ENCODE measurements around the gene COLEC12. TPM values are rescaled to one million over a fixed set of nuclear protein-coding genes. Genes with fewer than 3 reads are reported as not detected.

COLEC12 gene
- total RNA-seq, 1 experiment from 2014 or later, result not detected

- no peak for DNase-seq
- no peak overlapping the region for H3K4me3 Mint-ChIP-seq (ENCODE audit: low read depth, unreplicated experiment)
- H3K36me3 Mint-ChIP-seq (ENCODE audit: insufficient read depth, unreplicated experiment), result peaks cover 3% of the 10 kb centered on the region
- H3K9me3 Mint-ChIP-seq (ENCODE audit: low read depth, unreplicated experiment), result no peaks in the 10 kb centered on the region
- no peak overlapping the region for H3K27ac Mint-ChIP-seq (ENCODE audit: unreplicated experiment)
- H3K4me1 Mint-ChIP-seq (ENCODE audit: low read depth, unreplicated experiment), result peaks cover 19% of the 10 kb centered on the region
- TF ChIP-seq CTCF (IDR thresholded peaks at IDR 0.05; ENCODE audit: unreplicated experiment), result no peak
- CTCF ChIA-PET, result no interaction called here
- intact Hi-C loops (cut with micrococcal nuclease; ENCODE audit: unreplicated experiment), result no loop called here
- peaks cover 58% of the 10 kb centered on the region for H3K27me3 Mint-ChIP-seq (ENCODE audit: unreplicated experiment)
- BruUV-seq (replicated peaks), result no TSS peak
Measured at GRCh38 chr18:362311-363290, 137.9 kb downstream of the COLEC12 start.

- Mint-ChIP-seq H3K36me3 (ENCODE audit: insufficient read depth, unreplicated experiment) (peaks cover 3% of the 10 kb centered on the region), H3K27ac (ENCODE audit: unreplicated experiment) (no peak overlapping the region), H3K4me3 (ENCODE audit: low read depth, unreplicated experiment) (no peak overlapping the region), H3K9me3 (ENCODE audit: low read depth, unreplicated experiment) (no peaks in the 10 kb centered on the region), H3K27me3 (ENCODE audit: unreplicated experiment) (peaks cover 57% of the 10 kb centered on the region), H3K4me1 (ENCODE audit: low read depth, unreplicated experiment) (peaks cover 19% of the 10 kb centered on the region)
- TF ChIP-seq CTCF (IDR thresholded peaks at IDR 0.05; ENCODE audit: unreplicated experiment), result no peak
- no TSS peak for BruUV-seq (replicated peaks)
- peak; percentile 15 for DNase-seq
- CTCF ChIA-PET, result no interaction called here
- intact Hi-C loops (cut with micrococcal nuclease; ENCODE audit: unreplicated experiment), result no loop called here
Measured at GRCh38 chr18:361941-362310, 138.6 kb downstream of the COLEC12 start.

- Mint-ChIP-seq H3K4me3 (ENCODE audit: low read depth, unreplicated experiment) (no peak overlapping the region), H3K27ac (ENCODE audit: unreplicated experiment) (no peak overlapping the region)
- BruUV-seq (replicated peaks), result no TSS peak
Measured at GRCh38 chr18:361100-361732, 139.3 kb downstream of the COLEC12 start.

GRCh38 chr18:360676-361075 lies 139.8 kb downstream of the COLEC12 start:
- no peak for DNase-seq
- CTCF ChIA-PET, result no interaction called here
- H3K36me3 Mint-ChIP-seq (ENCODE audit: insufficient read depth, unreplicated experiment), result peaks cover 3% of the 10 kb centered on the region
- no peak overlapping the region for H3K27ac Mint-ChIP-seq (ENCODE audit: unreplicated experiment)
- intact Hi-C loops (cut with micrococcal nuclease; ENCODE audit: unreplicated experiment), result no loop called here
- no peak for TF ChIP-seq CTCF (IDR thresholded peaks at IDR 0.05; ENCODE audit: unreplicated experiment)
- peaks cover 19% of the 10 kb centered on the region for H3K4me1 Mint-ChIP-seq (ENCODE audit: low read depth, unreplicated experiment)
- H3K27me3 Mint-ChIP-seq (ENCODE audit: unreplicated experiment), result peaks cover 57% of the 10 kb centered on the region
- H3K9me3 Mint-ChIP-seq (ENCODE audit: low read depth, unreplicated experiment), result no peaks in the 10 kb centered on the region
- no peak overlapping the region for H3K4me3 Mint-ChIP-seq (ENCODE audit: low read depth, unreplicated experiment)
- BruUV-seq (replicated peaks), result no TSS peak

More at GRCh38 chr18:361100-361732, 139.3 kb downstream of the COLEC12 start:
- peaks cover 57% of the 10 kb centered on the region for H3K27me3 Mint-ChIP-seq (ENCODE audit: unreplicated experiment)
- H3K4me1 Mint-ChIP-seq (ENCODE audit: low read depth, unreplicated experiment), result peaks cover 19% of the 10 kb centered on the region
- CTCF ChIA-PET, result no interaction called here
- DNase-seq, result no peak
- H3K9me3 Mint-ChIP-seq (ENCODE audit: low read depth, unreplicated experiment), result no peaks in the 10 kb centered on the region
- H3K36me3 Mint-ChIP-seq (ENCODE audit: insufficient read depth, unreplicated experiment), result peaks cover 3% of the 10 kb centered on the region
- TF ChIP-seq CTCF (IDR thresholded peaks at IDR 0.05; ENCODE audit: unreplicated experiment), result no peak
- intact Hi-C loops (cut with micrococcal nuclease; ENCODE audit: unreplicated experiment), result no loop called here

Measured in Calu3 (cell line).